Body of pancreas (tissue), 4 donors: ENCODE measurements around the gene RDX.
A peak's percentile ranks its signal among the peaks of the same experiment; 100 is the strongest.

Source experiments
- POLR2A ChIP-seq, 3 donors: fragments of 450-650 bp; IDR thresholded peaks; one replicate each; pipeline ENCODE4 v1.6.1; 2016; ENCODE audit warnings: antibody characterized with exemption in 3 of 3, mild to moderate bottlenecking in 2 of 3
- TF ChIP-seq, protein P1 (sequence below), 7 experiments: fragments of 450-650 bp in 4 of 7; fragments of 200-600 bp in 3 of 7; sonication (generic) in 3 of 7; IDR thresholded peaks; one replicate each; pipeline ENCODE4 v1.5.1; 2016 to 2019; ENCODE audit warnings: antibody characterized with exemption in 7 of 7

- TF ChIP-seq, protein P1, sequence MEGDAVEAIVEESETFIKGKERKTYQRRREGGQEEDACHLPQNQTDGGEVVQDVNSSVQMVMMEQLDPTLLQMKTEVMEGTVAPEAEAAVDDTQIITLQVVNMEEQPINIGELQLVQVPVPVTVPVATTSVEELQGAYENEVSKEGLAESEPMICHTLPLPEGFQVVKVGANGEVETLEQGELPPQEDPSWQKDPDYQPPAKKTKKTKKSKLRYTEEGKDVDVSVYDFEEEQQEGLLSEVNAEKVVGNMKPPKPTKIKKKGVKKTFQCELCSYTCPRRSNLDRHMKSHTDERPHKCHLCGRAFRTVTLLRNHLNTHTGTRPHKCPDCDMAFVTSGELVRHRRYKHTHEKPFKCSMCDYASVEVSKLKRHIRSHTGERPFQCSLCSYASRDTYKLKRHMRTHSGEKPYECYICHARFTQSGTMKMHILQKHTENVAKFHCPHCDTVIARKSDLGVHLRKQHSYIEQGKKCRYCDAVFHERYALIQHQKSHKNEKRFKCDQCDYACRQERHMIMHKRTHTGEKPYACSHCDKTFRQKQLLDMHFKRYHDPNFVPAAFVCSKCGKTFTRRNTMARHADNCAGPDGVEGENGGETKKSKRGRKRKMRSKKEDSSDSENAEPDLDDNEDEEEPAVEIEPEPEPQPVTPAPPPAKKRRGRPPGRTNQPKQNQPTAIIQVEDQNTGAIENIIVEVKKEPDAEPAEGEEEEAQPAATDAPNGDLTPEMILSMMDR (IDR thresholded peaks at IDR 0.05), result peak; percentile 52 to 79 (median 71)
- no peak for TF ChIP-seq POLR2A (IDR thresholded peaks at IDR 0.05)
Observed at GRCh38 chr11:110173811-110174644, 122.4 kb downstream of the RDX start.
